Naive thymus-derived CD4-positive, alpha-beta T cell (primary cell): ENCODE data around the gene NDUFC1. TPM values are rescaled to one million over a fixed set of nuclear protein-coding genes. Genes with fewer than 3 reads are reported as not detected.
"Not testable (repeated sequence)": the region's sequence is repeated elsewhere in the genome, so short reads cannot be mapped to it uniquely, and the experiment has no call there.

Experiments
- ATAC-seq: fragments of 150-1000 bp; cut with Tn5 transposase; 2 replicates; pipeline ENCODE4 v1.10.0; 2021; ENCODE audit warnings: mild to moderate bottlenecking, moderate library complexity
- CTCF ChIA-PET: fragments of 350-600 bp; sonication (Branson Sonifier 250); formaldehyde crosslinking; loops from one replicate; lab custom pipeline; 2021; ENCODE audit warnings: antibody characterized with exemption; lab: Charles Lee
- POLR2A ChIA-PET: fragments of 350-600 bp; sonication (Branson Sonifier 250); formaldehyde crosslinking; loops from one replicate; lab custom pipeline; 2021; ENCODE audit warnings: antibody characterized with exemption, inconsistent platforms; lab: Charles Lee
- DNase-seq, 9 donors: peaks; one replicate each; pipeline versions ENCODE4 v3.0.0 to v3.0.0-alpha.2; 2020 to 2022; ENCODE audit warnings: mixed read lengths in 1 of 9
- H3K27ac ChIP-seq: one replicate; pipeline ENCODE4 v1.7.0; 2013; ENCODE audit warnings: mild to moderate bottlenecking, low read depth, low read length, moderate library complexity
- H3K27me3 ChIP-seq, 2 donors: one replicate each; pipeline ENCODE4 v1.7.0; 2013; ENCODE audit warnings: low read length in 2 of 2, mild to moderate bottlenecking in 2 of 2, moderate library complexity in 2 of 2; ENCODE audit not compliant: control insufficient read depth in 2 of 2, insufficient read depth in 2 of 2
- H3K36me3 ChIP-seq, 3 experiments: 1 replicate in 2 of 3; 2 replicates in 1 of 3; pipeline ENCODE4 v1.7.0; 2013; ENCODE audit warnings: low read length in 3 of 3, mild to moderate bottlenecking in 3 of 3, moderate library complexity in 1 of 3; ENCODE audit not compliant: insufficient read depth in 3 of 3, control insufficient read depth in 2 of 3
- H3K4me1 ChIP-seq, 2 donors: one replicate each; pipeline ENCODE4 v1.7.0; 2013; ENCODE audit warnings: low read length in 2 of 2, mild to moderate bottlenecking in 2 of 2, moderate library complexity in 1 of 2; ENCODE audit not compliant: control insufficient read depth in 2 of 2, insufficient read depth in 2 of 2
- H3K4me3 ChIP-seq: 2 replicates; pipeline ENCODE4 v1.7.0; 2013; ENCODE audit warnings: mild to moderate bottlenecking, low read length
- H3K9me3 ChIP-seq, 3 experiments: 1 replicate in 2 of 3; 2 replicates in 1 of 3; pipeline ENCODE4 v1.7.0; 2013; ENCODE audit warnings: low read length in 3 of 3; ENCODE audit not compliant: control insufficient read depth in 2 of 3
- H3K27ac Mint-ChIP-seq, 9 donors: one replicate each; pipeline ENCODE4 v1.8.0; 2020 to 2022; ENCODE audit warnings: mixed read lengths in 9 of 9, mild to moderate bottlenecking in 8 of 9, moderate library complexity in 5 of 9, inconsistent platforms in 2 of 9
- H3K27me3 Mint-ChIP-seq, 5 donors: one replicate each; pipeline ENCODE4 v1.8.0; 2021 to 2022; ENCODE audit warnings: mixed read lengths in 5 of 5, mild to moderate bottlenecking in 1 of 5
- H3K36me3 Mint-ChIP-seq, 5 donors: one replicate each; pipeline ENCODE4 v1.8.0; 2020 to 2022; ENCODE audit warnings: mixed read lengths in 5 of 5, mild to moderate bottlenecking in 3 of 5, inconsistent platforms in 1 of 5
- H3K4me1 Mint-ChIP-seq, 7 donors: one replicate each; pipeline ENCODE4 v1.8.0; 2020 to 2022; ENCODE audit warnings: mixed read lengths in 7 of 7, mild to moderate bottlenecking in 3 of 7, inconsistent platforms in 1 of 7
- H3K4me3 Mint-ChIP-seq, 10 donors: one replicate each; pipeline ENCODE4 v1.8.0; 2020 to 2022; ENCODE audit warnings: mild to moderate bottlenecking in 10 of 10, mixed read lengths in 10 of 10, moderate library complexity in 6 of 10, inconsistent platforms in 2 of 10
- H3K9me3 Mint-ChIP-seq, 11 donors: one replicate each; pipeline ENCODE4 v1.8.0; 2020 to 2022; ENCODE audit warnings: mixed read lengths in 11 of 11, mild to moderate bottlenecking in 4 of 11, inconsistent platforms in 1 of 11, moderate library complexity in 1 of 11
- intact Hi-C, 2 donors: fragments of 100-400 bp; cut with micrococcal nuclease; formaldehyde crosslinking; loops; one replicate each; pipeline ENCODE4 v1.15.1; 2023
- polyA plus RNA-seq, 2 donors: library from polyadenylated mRNA; unstranded; fragments of 300-500 nt; fragmentation: Illumina TruSeq; gene quantifications; one replicate each; pipeline ENCODE4 v1.2.3, GENCODE V29; 2021
- total RNA-seq, 6 experiments: library from RNA in 5 of 6; stranded (reverse) in 5 of 6; gene quantifications; 1 replicate in 5 of 6; 2 replicates in 1 of 6; pipeline ENCODE4 v1.2.3 and lab custom pipeline; 2021 to 2026

NDUFC1 gene
- total and polyA plus RNA-seq, 7 experiments from 2014 or later: 19.4 to 193 (median 28.2) TPM

DNA sequence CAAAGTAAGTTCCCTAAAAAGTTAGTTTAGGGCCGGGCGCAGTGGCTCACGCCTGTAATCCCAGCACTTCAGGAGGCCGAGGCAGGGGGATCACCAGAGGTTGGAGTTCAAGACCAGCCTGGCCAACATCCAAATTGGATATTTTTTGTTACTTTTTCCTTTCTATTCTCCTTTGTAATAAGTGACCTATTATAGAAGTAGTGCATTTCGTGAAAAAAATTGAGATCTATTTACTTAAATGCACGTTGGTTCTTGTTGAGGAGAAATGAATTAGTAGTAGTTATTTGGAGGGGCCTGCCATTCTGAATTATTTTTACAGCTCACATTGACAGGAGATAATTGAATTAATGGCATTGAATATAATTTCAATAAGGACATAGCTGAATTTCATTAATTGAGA lies 22.3 kb upstream of the NDUFC1 start:
- H3K27ac Mint-ChIP-seq: peak overlapping the region in 3 of 9 donors; percentile 3 to 59 (median 33)
- ChIA-PET POLR2A (no interaction called here), CTCF (no interaction called here)

DNA sequence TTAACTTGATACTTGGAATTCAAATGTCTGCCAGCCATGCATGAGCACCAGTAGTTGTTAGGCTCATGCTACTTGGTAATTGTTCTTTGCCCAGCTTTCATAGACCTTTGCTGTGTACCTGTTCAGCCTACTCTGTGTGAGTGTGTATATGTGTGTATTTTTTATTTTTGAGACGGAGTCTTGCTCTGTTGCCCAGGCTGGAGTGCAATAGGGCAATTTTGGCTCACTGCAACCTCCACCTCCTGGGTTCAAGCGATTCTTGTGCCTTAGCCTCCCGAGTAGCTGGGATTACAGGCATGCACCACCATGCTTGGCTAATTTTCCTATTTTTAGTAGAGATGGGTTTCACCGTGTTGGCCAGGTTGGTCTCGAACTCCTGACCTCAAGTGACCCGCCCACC lies 20.3 kb upstream of the NDUFC1 start:
- H3K27ac Mint-ChIP-seq: peak overlapping the region in 1 of 9 donors; percentile 28
- H3K4me1 Mint-ChIP-seq: peaks cover 38 to 70% (median 65%) of the 10 kb centered on the region in 7 donors
- intact Hi-C loops, H3K9me3 Mint-ChIP-seq, H3K27me3 ChIP-seq, H3K27me3 Mint-ChIP-seq, H3K4me3 ChIP-seq, ATAC-seq, DNase-seq, H3K36me3 ChIP-seq, H3K27ac ChIP-seq, H3K9me3 ChIP-seq, H3K4me1 ChIP-seq, CTCF ChIA-PET: not testable (repeated sequence)
- H3K4me3 Mint-ChIP-seq: peak overlapping the region in 3 of 10 donors; percentile 7 to 49 (median 41)
- POLR2A ChIA-PET: interaction anchor here (1.4 kb wide), 1 partner anchor 22 kb away, joined by 6 read pairs; the partner anchor contains the start of gene NAA15
- peaks cover 6 to 24% (median 21%) of the 10 kb centered on the region in 5 donors for H3K36me3 Mint-ChIP-seq

More for the DNA sequence above, 22.3 kb upstream of the NDUFC1 start:
- Histone ChIP-seq H3K27me3 (no peaks in the 10 kb centered on the region), H3K36me3 (peaks cover 0 to 6% (median 0%) of the 10 kb centered on the region in 3 experiments), H3K27ac (no peak overlapping the region), H3K9me3 (no peaks in the 10 kb centered on the region), H3K4me1 (no peaks in the 10 kb centered on the region), H3K4me3 (no peak overlapping the region)
- Mint-ChIP-seq H3K9me3 (peaks cover 0 to 7% (median 0%) of the 10 kb centered on the region in 11 donors), H3K36me3 (peaks cover 5 to 39% (median 34%) of the 10 kb centered on the region in 5 donors), H3K27me3 (no peaks in the 10 kb centered on the region), H3K4me1 (peaks cover 36 to 74% (median 64%) of the 10 kb centered on the region in 7 donors), H3K4me3 (no peak overlapping the region)
- intact Hi-C loops: no loop called here
- no peak for DNase-seq
- ATAC-seq: no peak

DNA sequence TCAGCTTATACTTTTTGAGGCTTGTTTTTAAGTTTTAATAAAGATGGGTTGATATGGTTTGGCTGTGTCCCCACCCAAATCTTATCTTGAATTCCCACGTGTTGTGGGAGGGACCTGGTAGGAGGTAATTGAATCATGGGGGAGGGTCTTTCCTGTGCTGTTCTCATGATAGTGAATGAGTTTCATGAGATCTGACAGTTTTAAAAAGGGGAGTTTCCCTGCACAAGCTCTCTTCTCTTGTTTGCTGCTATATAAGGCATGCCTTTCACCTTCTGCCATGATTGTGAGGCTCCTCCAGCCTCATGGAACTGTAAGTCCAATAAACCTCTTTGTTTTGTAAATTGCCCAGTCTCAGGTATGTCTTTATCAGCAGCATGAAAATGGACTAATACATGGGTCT lies 19.8 kb upstream of the NDUFC1 start:
- H3K4me1 Mint-ChIP-seq: peaks cover 42 to 74% (median 69%) of the 10 kb centered on the region in 7 donors
- H3K4me3 Mint-ChIP-seq: peak overlapping the region in 4 of 10 donors; percentile 7 to 49 (median 38)
- H3K4me1 ChIP-seq, ATAC-seq, H3K9me3 Mint-ChIP-seq, H3K27me3 ChIP-seq, H3K9me3 ChIP-seq, intact Hi-C loops, DNase-seq, H3K36me3 ChIP-seq, H3K27me3 Mint-ChIP-seq, H3K27ac ChIP-seq, H3K4me3 ChIP-seq: not testable (repeated sequence)
- H3K27ac Mint-ChIP-seq: peak overlapping the region in 2 of 9 donors; percentile 19 to 28
- CTCF ChIA-PET: interaction anchor here (0.8 to 1.2 kb wide), 2 partner anchors 20 to 26 kb away, joined by 3 to 4 read pairs; partner anchors contain the start of gene NAA15
- H3K36me3 Mint-ChIP-seq: peaks cover 6 to 24% (median 17%) of the 10 kb centered on the region in 5 donors
- POLR2A ChIA-PET: interaction anchor here (1.4 kb wide), 1 partner anchor 22 kb away, joined by 6 read pairs; the partner anchor contains the start of gene NAA15

DNA sequence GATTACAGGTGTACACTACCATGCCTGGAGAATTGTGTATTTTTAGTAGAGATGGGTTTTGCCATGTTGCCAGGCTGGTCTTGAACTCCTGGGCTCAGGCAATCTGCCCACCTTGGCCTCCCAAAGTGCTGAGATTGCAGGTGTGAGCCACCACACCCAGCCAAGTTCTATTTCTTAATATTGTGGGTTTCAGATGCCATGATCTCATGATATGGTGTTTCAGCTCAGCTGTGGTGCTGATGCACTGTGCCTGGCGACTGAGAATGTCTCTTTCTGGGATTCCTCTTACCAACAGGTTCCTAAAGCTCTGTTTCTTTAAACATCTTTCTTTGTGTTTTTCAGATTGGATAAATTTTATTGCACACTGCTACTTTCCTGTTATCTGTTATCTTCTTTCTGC lies 17.3 kb upstream of the NDUFC1 start:
- CTCF ChIA-PET: no interaction called here

DNA sequence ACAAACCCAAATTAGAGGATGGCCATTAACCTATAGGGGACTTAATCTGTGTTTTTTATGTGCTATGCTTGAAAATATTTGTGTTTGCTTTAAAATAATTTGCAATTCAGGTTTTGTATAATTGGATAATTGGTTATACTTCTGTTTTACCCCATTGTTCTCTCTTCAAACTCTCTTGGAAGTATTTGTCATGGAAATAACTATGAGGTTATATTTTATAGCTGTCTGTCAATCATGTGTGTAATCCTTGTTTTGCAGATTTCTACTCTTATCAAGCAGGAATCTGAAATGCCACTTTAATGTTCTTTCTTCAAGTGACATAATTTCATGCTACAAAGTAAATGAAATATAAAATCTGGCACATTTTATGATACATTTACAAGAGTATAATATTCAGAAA lies 15.4 kb upstream of the NDUFC1 start:
- no peaks in the 10 kb centered on the region for H3K27me3 ChIP-seq
- no peak overlapping the region for H3K27ac ChIP-seq
- peaks cover 64 to 84% (median 81%) of the 10 kb centered on the region in 7 donors for H3K4me1 Mint-ChIP-seq
- CTCF ChIA-PET: no interaction called here
- POLR2A ChIA-PET: interaction anchor here (1.2 kb wide), 1 partner anchor 15 kb away, joined by 3 read pairs; the partner anchor contains the start of gene NDUFC1
- peak overlapping the region in 1 of 9 donors; percentile 78 for H3K27ac Mint-ChIP-seq
- intact Hi-C loops: loop anchor here in 1 of 2 donors (5.0 kb wide), 1 partner anchor 135 kb away; the partner anchor contains the start of gene RAB33B
- peak overlapping the region in 3 of 10 donors; percentile 6 to 59 (median 56) for H3K4me3 Mint-ChIP-seq
- no peaks in the 10 kb centered on the region for H3K9me3 ChIP-seq
- no peaks in the 10 kb centered on the region for H3K27me3 Mint-ChIP-seq
- no peak for ATAC-seq
- H3K9me3 Mint-ChIP-seq: peaks cover 0 to 10% (median 0%) of the 10 kb centered on the region in 11 donors
- no peaks in the 10 kb centered on the region for H3K36me3 ChIP-seq
- DNase-seq: no peak
- H3K36me3 Mint-ChIP-seq: peaks cover 6 to 27% (median 20%) of the 10 kb centered on the region in 5 donors
- H3K4me1 ChIP-seq: peaks cover 21 to 22% of the 10 kb centered on the region in 2 donors
- H3K4me3 ChIP-seq: no peak overlapping the region

More for the DNA sequence above, 17.3 kb upstream of the NDUFC1 start:
- Histone ChIP-seq H3K4me3 (no peak overlapping the region), H3K36me3 (no peaks in the 10 kb centered on the region), H3K4me1 (peaks cover 10 to 12% of the 10 kb centered on the region in 2 donors), H3K9me3 (no peaks in the 10 kb centered on the region), H3K27ac (no peak overlapping the region), H3K27me3 (no peaks in the 10 kb centered on the region)
- peak overlapping the region in 1 of 9 donors; percentile 90 for H3K27ac Mint-ChIP-seq
- H3K4me1 Mint-ChIP-seq: peaks cover 58 to 81% (median 77%) of the 10 kb centered on the region in 7 donors
- H3K9me3 Mint-ChIP-seq: peaks cover 0 to 10% (median 0%) of the 10 kb centered on the region in 11 donors
- no peaks in the 10 kb centered on the region for H3K27me3 Mint-ChIP-seq
- DNase-seq (no peak), ATAC-seq (no peak)
- peaks cover 6 to 27% (median 16%) of the 10 kb centered on the region in 5 donors for H3K36me3 Mint-ChIP-seq
- POLR2A ChIA-PET: no interaction called here
- intact Hi-C loops: loop anchor here in 1 of 2 donors (5.0 kb wide), 1 partner anchor 133 kb away; the partner anchor contains the start of gene RAB33B
- peak overlapping the region in 4 of 10 donors; percentile 0 to 33 (median 12) for H3K4me3 Mint-ChIP-seq

DNA sequence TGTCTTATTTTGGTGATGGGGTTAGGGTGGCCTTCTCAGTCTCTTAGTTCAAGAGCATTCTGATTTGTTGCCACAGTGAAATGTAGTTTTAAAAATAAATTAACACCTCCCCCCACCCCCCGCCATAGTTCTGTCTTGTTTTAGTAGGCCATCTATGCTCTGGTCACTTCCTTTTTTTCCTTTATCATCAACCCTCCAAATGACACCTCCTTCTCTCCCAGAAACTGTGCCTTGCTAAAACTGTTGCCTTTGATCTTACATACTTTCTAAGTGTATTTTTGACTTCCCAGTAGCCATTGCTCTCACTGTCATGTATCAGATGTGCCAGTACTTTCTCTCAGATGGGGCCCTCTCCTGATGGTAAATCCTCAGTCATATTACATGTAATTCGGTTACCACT lies 14.5 kb upstream of the NDUFC1 start:
- no peak overlapping the region for H3K27ac ChIP-seq
- H3K36me3 ChIP-seq: no peaks in the 10 kb centered on the region
- Mint-ChIP-seq H3K4me1 (peaks cover 65 to 84% (median 82%) of the 10 kb centered on the region in 7 donors), H3K27ac (peak overlapping the region in 7 of 9 donors; percentile 4 to 78 (median 49)), H3K27me3 (no peaks in the 10 kb centered on the region), H3K9me3 (peaks cover 0 to 6% (median 0%) of the 10 kb centered on the region in 11 donors), H3K36me3 (peaks cover 1 to 21% (median 14%) of the 10 kb centered on the region in 5 donors), H3K4me3 (peak overlapping the region in 8 of 10 donors; percentile 20 to 75 (median 48))
- intact Hi-C loops: loop anchor here in 1 of 2 donors (5.0 kb wide), 1 partner anchor 136 kb away; the partner anchor contains the start of gene RAB33B
- ChIA-PET CTCF (no interaction called here), POLR2A (interaction anchor here (1.2 kb wide), 1 partner anchor 14 kb away, joined by 3 read pairs; the partner anchor contains the start of gene NDUFC1)
- peaks cover 21 to 22% of the 10 kb centered on the region in 2 donors for H3K4me1 ChIP-seq
- H3K27me3 ChIP-seq: no peaks in the 10 kb centered on the region
- no peak overlapping the region for H3K4me3 ChIP-seq
- ATAC-seq (no peak), DNase-seq (no peak)
- H3K9me3 ChIP-seq: no peaks in the 10 kb centered on the region
